GM19043 (cell line): Measurements from ENCODE around the gene GANC.

Source experiments
- ATAC-seq: cut with Tn5 transposase; IDR thresholded peaks from one replicate; pipeline ENCODE4 v1.9.1; 2021; ENCODE audit warnings: low read depth; ENCODE audit not compliant: unreplicated experiment

Gene GANC

DNA sequence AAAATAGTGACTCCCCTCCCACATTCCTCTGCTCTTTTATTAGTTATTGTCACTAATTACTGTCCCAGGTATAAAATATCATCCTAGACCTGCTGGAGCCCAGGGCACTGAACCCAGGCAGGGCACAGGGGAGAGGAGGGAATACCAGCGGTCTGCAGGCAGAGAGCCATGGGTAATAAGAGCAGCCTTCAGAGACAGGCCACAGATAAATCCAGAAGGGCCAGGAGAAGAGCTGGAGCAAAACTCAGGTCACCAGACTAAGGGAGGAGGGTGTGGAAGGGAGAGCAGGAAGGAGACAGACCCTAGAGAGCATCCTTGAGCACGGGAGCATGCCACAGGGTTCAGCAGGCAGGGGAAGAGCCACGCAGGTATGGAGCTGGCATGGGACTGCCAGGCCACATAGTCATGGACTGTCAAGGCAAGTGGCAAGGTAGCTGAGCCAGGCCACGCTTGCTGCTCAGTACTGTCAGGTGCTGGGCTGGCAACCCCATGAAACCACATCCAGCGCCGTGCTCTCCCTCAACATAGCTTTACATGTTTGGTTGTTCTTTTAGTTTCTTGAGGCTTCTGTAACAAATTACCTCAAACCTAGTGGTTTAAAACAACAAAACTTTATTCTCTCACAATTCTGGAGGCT lies 70.7 kb downstream of the GANC start:
- ATAC-seq = no peak

- ATAC-seq = no peak
Observed at GRCh38 chr15:42344763-42345162, 71.8 kb downstream of the GANC start.

DNA sequence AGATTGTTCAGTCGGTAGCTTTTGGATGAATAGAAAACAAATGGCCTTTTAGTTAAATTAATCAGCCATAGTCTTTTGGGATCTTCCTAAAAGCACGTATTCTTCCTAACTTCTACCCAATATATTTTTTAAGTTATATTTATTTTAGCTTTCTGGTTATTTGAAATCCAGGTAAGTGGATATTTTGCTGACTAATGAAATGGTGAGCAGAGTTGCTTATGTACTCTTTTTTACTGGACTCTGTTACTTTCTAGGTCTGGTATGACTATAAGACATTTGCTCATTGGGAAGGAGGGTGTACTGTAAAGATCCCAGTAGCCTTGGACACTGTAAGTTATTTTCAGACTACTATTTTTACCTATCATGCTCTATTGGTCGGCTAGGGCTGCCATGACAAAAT lies 72.5 kb downstream of the GANC start:
- no peak for ATAC-seq

DNA sequence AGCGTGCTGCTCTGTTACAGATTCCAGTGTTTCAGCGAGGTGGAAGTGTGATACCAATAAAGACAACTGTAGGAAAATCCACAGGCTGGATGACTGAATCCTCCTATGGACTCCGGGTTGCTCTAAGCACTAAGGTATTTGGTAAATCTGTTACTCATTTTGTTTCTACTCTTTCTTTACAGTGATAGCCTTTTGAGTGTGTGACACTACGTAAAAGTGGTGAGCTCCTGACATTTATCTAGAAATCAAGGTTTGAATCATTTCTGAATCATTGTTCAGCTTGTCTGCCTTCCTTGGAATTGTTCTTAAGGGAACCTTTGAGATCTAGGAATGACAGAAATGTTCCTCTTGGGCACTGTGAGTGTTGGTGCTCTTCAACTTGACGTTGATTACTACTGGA lies 75.1 kb downstream of the GANC start:
- ATAC-seq = no peak

DNA sequence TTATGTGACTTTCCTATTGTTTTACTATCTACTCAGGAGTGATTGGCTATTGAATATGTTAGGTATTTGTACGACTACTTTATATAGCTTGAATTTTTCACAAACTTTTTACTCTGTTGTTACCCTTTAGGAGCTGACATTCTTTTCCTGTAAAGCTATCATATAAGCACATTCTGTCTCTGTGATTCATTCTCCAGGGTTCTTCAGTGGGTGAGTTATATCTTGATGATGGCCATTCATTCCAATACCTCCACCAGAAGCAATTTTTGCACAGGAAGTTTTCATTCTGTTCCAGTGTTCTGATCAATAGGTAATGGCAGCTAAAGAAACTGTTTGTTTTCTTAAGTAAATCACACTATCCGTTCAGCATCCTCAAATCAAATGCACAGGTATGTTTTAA lies 76.2 kb downstream of the GANC start:
- no peak for ATAC-seq

DNA sequence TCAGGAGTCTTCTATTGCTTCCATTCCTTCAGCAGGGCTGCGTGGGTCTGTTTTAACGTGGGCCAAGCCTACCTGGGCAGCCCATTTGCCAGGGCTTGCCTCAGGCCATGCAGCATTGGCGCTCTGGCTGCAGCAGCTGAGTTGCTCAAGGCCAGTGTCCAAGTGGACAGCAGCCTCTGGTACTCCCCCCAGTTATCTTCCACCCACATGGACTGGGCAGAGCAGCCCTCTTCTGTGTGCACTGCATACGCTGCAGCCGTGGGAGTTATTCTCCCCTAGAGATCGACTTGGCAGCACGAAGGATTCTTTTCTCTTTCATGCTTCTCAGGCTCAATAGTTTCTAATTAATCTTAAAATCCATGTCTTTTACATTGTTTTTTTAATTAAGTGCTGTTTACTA lies 79.4 kb downstream of the GANC start:
- ATAC-seq = no peak

DNA sequence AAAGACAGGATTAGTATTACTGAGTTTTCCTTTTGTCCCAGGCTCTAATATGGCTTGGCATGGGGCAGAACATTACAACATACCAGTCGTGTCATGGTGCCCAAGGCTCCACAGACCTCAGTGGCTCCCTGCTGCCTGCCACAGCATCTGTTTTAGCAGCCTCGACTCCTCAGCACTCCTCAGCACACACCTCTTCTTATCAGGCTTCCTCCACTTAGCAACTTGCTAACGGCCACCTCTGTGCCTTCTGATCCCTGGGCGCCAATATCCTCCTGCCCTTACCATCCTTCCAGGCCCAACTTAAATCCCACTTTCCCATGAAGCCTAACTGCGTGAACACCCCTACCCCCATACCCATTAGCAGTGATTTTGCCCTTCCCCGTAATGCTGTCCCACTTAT lies 80.1 kb downstream of the GANC start:
- ATAC-seq = no peak

GRCh38 chr15:42354824-42355223 lies 81.8 kb downstream of the GANC start:
- ATAC-seq = no peak

DNA sequence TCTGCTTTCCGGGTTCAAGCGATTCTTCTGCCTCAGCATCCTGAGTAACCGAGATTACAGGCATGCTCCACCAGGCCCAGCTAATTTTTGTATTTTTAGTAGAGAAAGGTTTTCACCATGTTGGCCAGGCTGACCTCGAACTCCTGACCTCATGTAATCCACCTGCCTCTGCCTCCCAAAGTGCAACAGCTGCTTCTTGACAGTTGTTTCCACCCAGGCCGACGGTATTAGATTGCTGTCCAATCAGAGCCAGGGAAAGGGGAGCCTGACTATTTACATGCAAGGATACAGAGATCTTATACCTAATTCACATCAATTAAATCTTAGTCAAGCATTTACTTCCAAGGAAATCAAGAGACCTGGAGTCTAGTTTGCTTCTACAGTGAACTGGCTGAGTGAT lies 82.3 kb downstream of the GANC start:
- ATAC-seq = no peak

- ATAC-seq = no peak
Observed at GRCh38 chr15:42356851-42357250, 83.8 kb downstream of the GANC start.

GRCh38 chr15:42358141-42358540 lies 85.1 kb downstream of the GANC start:
- ATAC-seq = no peak

DNA sequence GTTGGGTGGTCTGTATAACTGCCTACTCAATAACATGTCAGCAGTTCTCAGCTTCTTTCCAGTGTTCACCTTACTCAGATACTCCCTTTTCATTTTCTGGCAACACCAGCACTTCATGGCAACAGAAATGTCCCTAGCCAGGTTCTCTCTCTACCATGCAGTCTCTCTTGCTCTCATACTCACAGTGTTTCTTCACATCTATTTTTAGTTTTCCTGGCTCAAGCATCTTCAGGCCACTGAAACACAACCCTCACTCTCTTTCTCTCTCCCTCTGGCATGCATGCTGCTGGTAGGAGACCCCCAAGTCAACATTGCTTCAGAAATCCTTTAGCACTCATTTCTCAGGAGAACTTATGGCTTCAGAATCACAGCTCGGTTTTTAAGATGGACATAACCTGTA lies 86.2 kb downstream of the GANC start, which contains the start of gene CAPN3:
CAPN3 (plus strand) TSS at position 253 of the 400 bp plus-strand sequence. CDS start 305 bp downstream, outside the sequence.
- no peak for ATAC-seq

GRCh38 chr15:42359985-42360384 lies 87.0 kb downstream of the GANC start:
- no peak for ATAC-seq

- ATAC-seq = no peak
Observed at GRCh38 chr15:42360535-42361112, 87.6 kb downstream of the GANC start.

- ATAC-seq = no peak
Observed at GRCh38 chr15:42363487-42363886, 90.5 kb downstream of the GANC start.

DNA sequence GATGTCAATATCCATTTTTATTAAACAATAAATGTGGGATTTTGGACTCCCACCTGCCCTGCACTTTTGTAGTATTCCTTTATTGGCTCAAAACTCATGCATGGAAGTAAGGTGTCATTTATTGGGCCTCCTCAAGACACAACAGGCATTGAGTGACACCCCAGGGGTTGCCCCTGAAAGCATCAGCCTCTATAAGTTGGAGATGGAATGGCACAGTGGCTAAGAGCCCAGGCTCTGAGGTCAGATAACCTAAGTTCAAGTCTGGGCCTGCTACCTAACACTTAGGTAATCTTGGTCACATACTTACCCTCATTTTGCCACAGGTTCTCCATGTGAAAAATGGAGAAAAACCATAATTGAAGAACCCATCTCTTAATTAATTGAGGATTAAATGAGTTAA lies 90.9 kb downstream of the GANC start:
- no peak for ATAC-seq

GRCh38 chr15:42364529-42364928 lies 91.5 kb downstream of the GANC start:
- no peak for ATAC-seq

- ATAC-seq = no peak
Observed at GRCh38 chr15:42365921-42366550, 93.0 kb downstream of the GANC start.

- ATAC-seq = no peak
Observed at GRCh38 chr15:42367041-42367440, 94.0 kb downstream of the GANC start.

DNA sequence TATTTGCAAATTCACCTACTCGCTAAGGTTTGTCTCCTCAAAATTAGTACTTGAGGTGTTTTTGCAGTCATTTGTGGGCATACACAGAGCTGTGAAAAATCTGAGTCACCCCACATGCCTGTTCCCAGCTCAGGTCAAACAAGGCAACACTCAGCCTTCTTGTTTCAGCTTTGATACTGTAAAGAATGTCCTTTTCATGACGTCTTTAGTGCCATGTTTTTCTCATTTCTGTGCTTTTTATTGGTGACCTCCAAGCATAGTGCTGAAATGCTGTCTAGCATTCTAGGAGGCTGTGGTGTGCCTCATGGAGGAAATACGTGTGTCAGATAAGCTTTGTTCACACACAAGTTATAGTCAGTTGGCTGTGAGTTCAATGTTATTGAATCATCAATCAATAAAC lies 95.1 kb downstream of the GANC start:
- ATAC-seq = no peak

- ATAC-seq = no peak
Observed at GRCh38 chr15:42371096-42371495, 98.1 kb downstream of the GANC start.

GRCh38 chr15:42373274-42373673 lies 100.3 kb downstream of the GANC start:
- no peak for ATAC-seq
